GM18498 (cell line): ENCODE data around the gene SLC28A1.

ENCODE experiments used
- ATAC-seq: cut with Tn5 transposase; IDR thresholded peaks from one replicate; pipeline ENCODE4 v1.9.1; 2021; ENCODE audit warnings: mild to moderate bottlenecking, moderate library complexity; ENCODE audit not compliant: unreplicated experiment

Gene SLC28A1

GRCh38 chr15:84885801-84886200, 1.3 kb downstream of the SLC28A1 start:
- no peak for ATAC-seq

DNA sequence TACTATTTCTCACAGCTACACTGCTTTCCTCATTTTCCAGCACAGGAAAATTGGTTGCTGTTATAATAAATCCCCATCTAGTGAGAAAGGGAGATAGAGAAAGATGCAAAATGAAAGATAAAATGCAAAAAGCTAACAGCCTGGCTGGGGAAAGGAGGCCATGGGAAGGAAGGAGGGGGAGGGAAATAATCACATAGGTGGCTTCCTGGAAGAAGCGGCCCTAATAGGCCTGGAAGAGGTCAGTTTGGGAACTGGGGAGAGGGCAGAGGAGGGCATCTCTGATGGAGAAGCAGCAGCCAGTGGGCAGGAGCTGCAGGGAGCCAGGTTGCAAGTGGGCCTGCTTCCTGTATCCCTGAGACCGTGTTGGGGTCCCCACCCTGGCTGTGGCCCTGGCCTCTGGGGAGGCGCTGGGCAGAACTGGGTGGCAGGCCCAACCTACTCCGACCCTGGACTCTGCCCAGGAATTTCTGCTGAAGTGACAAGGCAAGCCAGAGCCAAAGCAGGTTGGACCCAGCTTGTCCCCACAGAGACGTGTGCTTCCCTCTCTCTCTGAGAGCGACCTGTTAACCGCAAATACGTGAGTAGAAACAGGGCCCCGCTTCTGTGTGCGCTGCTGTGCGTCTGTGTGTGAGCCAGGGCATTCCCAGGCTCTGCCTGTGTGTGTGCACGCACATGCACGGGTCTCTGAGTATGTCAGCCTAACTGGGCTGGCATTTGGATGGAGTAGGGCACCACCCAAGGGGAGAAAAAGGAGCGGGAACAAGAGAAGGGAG, 1.9 kb downstream of the SLC28A1 start:
- no peak for ATAC-seq

DNA sequence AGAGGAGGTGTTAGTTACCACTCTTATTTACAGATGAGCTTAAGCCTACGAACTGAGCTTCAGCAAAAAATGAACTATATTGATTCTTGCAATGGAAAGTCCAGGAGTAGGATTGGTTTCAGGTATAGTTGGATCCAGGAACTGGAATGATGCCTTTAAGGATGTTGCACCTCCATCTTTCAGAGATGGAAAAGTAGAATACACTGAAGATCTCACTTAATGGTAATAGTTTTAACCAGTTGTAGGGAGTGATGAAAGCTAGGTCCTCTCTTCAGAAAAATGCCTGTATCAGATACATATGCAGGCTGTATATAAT, 2.5 kb downstream of the SLC28A1 start:
- no peak for ATAC-seq

GRCh38 chr15:84887938-84888337, 3.5 kb downstream of the SLC28A1 start:
- no peak for ATAC-seq

DNA sequence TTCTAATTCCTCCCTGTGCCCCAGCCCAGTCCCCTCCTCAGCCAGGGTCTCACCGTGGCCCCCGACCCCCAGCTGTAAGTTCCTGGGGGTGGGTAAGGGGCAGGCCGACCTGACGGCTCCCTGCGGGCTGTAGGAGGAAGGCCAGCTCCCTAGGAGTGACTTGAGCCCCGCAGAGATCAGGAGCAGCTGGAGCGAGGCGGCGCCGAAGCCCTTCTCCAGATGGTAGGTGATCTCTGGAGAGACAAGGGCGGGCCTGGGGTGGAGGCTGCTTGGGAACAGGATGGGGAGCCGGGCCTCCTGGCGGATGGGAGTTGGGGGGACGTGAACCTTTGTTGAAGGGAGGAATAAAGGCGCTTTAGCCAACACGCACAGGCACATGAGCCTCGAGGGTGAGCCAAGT, 4.2 kb downstream of the SLC28A1 start:
- no peak for ATAC-seq

DNA sequence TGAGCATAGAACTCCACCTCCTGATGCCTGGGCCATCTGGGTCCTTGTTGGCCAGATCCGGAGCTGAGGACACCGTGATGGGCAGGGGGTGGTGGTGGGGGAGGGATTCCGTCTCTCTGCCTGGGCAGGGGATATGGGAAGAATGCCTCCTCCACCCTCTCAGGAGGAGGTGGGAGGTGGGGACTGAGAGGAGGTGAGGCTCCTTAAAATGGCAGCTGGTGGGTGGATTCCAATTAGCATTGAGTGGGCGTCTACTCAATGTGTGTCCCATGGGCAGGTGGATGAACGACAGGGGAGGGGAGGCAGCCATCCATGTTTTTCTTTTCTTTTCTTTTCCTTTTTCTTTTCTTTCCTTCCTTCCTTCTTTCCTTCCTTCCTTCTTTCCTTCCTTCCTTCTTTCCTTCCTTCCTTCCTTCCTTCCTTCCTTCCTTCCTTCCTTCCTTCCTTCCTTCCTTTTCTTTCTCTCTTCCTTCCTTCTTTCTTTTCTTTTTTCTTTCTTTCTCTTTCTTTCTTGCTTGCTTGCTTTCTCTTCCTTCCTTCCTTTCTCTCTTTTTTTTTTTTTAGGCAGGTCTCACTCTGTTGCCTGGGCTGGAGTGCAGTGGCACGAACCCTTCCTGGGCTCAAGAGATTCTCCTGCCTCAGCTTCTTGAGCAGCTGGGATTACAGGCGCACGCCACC, 5.0 kb downstream of the SLC28A1 start:
- no peak for ATAC-seq

GRCh38 chr15:84889991-84890669, 5.7 kb downstream of the SLC28A1 start:
- no peak for ATAC-seq

- no peak for ATAC-seq
Observed at GRCh38 chr15:84890670-84891162, 6.3 kb downstream of the SLC28A1 start.

DNA sequence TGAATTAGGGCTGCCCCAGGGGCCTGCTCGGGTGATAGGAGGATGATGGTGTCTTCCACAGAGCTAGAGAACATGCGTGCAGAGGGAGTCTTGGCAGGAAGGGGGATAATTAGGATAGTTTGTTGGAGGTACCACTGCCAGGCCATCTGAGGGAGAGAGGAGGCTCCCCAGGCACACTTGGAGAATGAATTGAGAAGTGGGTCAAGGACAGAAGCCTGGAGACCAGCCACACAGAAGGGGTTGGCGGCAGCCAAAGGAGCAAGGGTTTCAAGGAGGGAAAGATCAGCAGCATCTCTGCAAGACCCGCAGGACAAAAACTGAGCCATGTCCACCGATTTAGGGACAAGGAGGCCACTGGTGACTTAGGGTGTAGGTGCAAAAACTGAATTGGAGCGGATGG, 6.9 kb downstream of the SLC28A1 start:
- no peak for ATAC-seq

GRCh38 chr15:84892786-84893307, 8.4 kb downstream of the SLC28A1 start:
- no peak for ATAC-seq

DNA sequence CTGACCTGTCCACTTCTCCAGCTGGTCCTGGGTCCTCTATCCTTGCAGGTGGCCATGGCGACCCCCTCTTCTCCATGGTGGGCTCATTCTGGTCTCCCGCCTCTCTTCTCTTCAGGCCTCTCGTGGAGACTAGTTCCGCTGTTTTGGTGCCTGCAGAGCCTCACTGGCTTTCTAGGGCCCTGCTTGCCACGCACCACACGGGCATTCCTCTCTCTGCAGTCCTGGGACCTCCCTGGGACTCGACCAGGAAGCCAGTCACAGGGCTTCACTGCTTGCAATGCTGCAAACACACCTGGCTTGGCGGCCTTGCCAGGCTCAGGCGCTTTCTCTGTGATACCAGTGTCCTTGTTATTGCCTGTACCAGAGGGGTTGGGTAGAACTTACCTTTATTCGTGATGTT, 9.1 kb downstream of the SLC28A1 start:
- no peak for ATAC-seq

- no peak for ATAC-seq
Observed at GRCh38 chr15:84894736-84895425, 10.4 kb downstream of the SLC28A1 start.

DNA sequence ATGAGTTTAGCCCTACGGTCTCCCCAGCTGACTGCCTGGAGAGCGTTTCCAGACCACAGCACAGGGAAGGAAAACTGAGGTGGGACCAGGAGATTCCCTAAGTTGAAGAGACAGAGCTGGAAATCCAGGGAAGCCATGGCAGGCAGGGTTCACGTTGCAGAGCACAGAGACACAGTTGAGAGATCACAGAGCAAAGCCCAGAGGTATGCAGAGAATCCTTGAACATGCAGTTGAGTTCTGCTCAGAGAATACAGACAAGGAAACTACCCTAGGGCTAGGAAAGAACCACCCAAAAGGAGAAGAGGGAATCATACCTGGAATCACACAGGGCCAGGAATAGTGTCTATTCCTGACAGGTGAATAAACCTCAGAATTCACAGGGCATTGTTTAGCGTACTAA, 14.3 kb downstream of the SLC28A1 start:
- no peak for ATAC-seq

GRCh38 chr15:84899750-84900149, 15.3 kb downstream of the SLC28A1 start:
- ATAC-seq: no peak

DNA sequence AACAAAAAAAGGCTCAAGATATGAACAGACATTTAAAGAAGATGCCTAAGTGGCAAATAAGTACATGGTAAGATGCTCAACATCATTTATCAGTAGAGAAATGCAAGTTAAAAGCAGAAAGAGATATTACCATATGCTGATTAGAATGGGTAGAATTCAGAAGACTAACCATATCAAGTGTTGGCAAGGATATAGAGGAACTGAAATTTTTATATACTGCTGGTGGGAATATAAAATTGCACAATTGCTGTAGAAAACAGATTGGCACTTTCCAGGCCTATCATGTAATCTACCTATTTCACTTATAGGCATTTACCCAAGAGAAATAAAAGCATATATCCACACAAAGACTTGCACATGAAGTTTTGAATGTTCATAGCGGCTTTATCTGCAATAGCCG, 17.1 kb downstream of the SLC28A1 start:
- ATAC-seq: no peak

GRCh38 chr15:84903751-84904150, 19.3 kb downstream of the SLC28A1 start:
- ATAC-seq: no peak

DNA sequence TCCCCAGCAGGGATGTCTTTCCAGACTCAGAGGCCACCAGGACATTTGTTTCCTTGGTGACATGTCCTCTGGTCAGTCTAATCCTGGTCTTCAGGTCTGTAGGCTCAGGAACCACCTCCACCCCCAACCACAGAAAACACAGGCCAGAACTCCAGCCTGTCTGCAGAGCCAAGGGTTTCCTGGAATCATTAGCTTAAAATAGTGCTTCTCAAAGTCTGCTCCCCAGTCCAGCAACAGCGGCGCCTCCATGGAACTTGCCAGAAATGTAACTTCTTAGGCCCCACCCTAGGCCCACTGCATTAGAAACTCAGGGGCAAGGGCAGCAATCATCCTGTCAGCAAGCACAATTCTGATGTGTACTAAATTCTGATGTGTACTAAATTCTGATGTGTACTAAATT, 20.0 kb downstream of the SLC28A1 start:
- ATAC-seq: no peak

GRCh38 chr15:84905016-84905916, 20.8 kb downstream of the SLC28A1 start:
- ATAC-seq: no peak

- no peak for ATAC-seq
Observed at GRCh38 chr15:84907731-84908130, 23.3 kb downstream of the SLC28A1 start.

- ATAC-seq: no peak
Observed at GRCh38 chr15:84908564-84908963, 24.1 kb downstream of the SLC28A1 start.
